Stimulated activated memory B cell treated with anti-CD40 and anti-IgM and Interleukin-4, amounts not matched to agents 10 μg/mL and 1 μg/mL and 100 μg/mL, for 72 hours (primary cell): Measurements from ENCODE around the gene AMDHD2.

Experiments
- ATAC-seq: fragments of 150-1000 bp; cut with Tn5 transposase; 2 replicates; pipeline ENCODE4 v1.10.0; 2021
- H3K27ac Mint-ChIP-seq: one replicate; pipeline ENCODE4 v1.8.0; 2022; ENCODE audit warnings: mild to moderate bottlenecking, mixed read lengths
- H3K27me3 Mint-ChIP-seq: one replicate; pipeline ENCODE4 v1.8.0; 2022; ENCODE audit warnings: mixed read lengths
- H3K36me3 Mint-ChIP-seq: one replicate; pipeline ENCODE4 v1.8.0; 2022; ENCODE audit warnings: mixed read lengths
- H3K4me1 Mint-ChIP-seq: one replicate; pipeline ENCODE4 v1.8.0; 2022; ENCODE audit warnings: mixed read lengths
- H3K4me3 Mint-ChIP-seq: one replicate; pipeline ENCODE4 v1.8.0; 2022; ENCODE audit warnings: mild to moderate bottlenecking, moderate library complexity, mixed read lengths
- H3K9me3 Mint-ChIP-seq: one replicate; pipeline ENCODE4 v1.8.0; 2022; ENCODE audit warnings: mixed read lengths

The AMDHD2 gene, protein sequence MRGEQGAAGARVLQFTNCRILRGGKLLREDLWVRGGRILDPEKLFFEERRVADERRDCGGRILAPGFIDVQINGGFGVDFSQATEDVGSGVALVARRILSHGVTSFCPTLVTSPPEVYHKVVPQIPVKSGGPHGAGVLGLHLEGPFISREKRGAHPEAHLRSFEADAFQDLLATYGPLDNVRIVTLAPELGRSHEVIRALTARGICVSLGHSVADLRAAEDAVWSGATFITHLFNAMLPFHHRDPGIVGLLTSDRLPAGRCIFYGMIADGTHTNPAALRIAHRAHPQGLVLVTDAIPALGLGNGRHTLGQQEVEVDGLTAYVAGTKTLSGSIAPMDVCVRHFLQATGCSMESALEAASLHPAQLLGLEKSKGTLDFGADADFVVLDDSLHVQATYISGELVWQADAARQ

DNA sequence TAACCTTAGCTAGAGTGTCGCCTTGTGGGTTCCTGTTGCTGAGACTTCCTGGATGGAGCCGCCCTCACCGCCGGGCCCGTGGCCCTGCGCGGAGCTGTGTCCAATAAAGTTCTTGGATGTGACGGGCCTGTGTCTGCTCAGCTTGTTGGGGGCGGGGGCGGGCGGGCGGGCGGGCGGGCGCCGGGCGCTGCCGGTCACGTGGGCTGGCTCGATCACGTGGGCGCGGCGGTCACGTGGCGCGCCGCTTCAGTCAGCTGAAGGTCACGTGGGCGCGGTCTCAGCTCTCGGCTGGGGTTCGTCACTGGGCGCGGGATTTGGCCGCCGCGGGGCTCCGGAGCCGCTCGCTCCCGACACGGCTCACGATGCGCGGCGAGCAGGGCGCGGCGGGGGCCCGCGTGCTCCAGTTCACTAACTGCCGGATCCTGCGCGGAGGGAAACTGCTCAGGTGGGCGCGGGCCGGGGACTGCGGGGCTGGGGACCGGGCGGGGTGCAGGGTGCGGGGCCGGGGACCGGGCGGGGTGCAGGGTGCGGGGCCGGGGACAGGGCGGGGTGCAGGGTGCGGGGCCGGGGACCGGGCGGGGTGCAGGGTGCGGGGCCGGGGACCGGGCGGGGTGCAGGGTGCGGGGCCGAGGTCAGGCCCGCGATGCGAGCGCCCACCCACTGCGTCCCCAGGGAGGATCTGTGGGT, at the start of gene AMDHD2:
AMDHD2 (plus strand) TSS at position 275 of the 687 bp plus-strand sequence; CDS start at position 363, 88 bp downstream.
- ATAC-seq: peak; percentile 80
- Mint-ChIP-seq H3K36me3 (peaks cover 49% of the 10 kb centered on the region), H3K4me3 (peak within 1 kb of the TSS; percentile 83), H3K27me3 (no peaks in the 10 kb centered on the region), H3K9me3 (no peaks in the 10 kb centered on the region), H3K27ac (peak within 1 kb of the TSS; percentile 86), H3K4me1 (peaks cover 73% of the 10 kb centered on the region)

DNA sequence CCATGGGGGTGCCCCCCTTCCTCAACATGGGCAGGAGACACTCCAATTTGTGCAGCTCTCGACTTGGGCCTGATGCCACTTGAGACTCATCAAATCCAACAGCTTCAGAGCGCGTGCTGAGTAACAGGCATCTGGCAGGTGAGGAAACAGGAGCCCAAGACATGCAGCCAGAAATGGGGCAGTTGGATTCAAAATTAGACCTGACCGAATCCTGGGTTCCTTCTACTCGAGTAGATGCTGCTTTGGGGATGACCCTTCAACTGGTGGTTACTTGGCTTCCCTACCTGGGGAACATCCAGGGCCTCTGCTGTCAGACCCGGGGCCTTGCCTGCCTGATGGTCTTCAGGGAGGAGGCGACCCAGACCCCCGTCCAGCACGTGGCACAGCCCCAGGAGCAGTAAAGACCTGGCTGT, 49.6 kb upstream of the AMDHD2 start:
- no peak for ATAC-seq
- H3K4me1 Mint-ChIP-seq: peaks cover 42% of the 10 kb centered on the region
- H3K36me3 Mint-ChIP-seq: no peaks in the 10 kb centered on the region
- H3K27me3 Mint-ChIP-seq: peaks cover 44% of the 10 kb centered on the region
- H3K4me3 Mint-ChIP-seq: no peak overlapping the region
- H3K27ac Mint-ChIP-seq: no peak overlapping the region
- H3K9me3 Mint-ChIP-seq: no peaks in the 10 kb centered on the region

DNA sequence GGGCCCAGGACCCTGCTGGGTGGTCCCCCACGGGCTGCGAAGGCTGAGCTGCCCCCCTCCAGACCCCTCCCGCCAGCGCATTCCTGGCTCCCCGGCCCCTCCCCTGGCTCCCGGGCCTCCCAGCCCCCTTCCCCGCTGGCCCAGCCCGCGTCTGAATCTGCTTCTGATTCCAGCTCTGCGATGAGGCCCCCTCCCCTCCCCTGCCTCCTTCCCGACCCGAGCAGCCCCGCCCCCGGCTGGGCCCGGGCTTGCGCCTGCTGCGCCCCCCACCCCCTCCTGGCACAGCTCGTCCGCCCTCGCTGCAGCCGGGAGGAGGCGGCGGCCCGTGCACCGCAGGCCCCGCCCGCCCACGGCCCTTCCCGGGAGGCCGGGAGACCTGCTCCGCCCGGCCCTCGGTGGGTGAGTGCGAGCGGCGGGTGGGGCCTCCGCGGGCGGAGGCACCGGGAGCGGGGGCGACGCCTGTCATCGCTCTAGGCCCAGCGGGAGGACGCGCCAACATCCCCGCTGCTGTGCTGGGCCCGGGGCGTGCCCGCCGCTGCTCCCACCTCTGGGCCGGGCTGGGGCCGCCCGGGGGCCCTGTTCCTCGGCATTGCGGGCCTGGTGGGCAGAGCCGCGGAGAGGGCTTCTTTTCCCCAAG, 49.0 kb upstream of the AMDHD2 start, which contains the start of gene NTN3:
NTN3 (plus strand) TSS at position 282 of the 637 bp plus-strand sequence. CDS start 405 bp downstream, outside the sequence.
- Mint-ChIP-seq H3K27me3 (peaks cover 44% of the 10 kb centered on the region), H3K4me3 (peak within 1 kb of the TSS; percentile 9)

DNA sequence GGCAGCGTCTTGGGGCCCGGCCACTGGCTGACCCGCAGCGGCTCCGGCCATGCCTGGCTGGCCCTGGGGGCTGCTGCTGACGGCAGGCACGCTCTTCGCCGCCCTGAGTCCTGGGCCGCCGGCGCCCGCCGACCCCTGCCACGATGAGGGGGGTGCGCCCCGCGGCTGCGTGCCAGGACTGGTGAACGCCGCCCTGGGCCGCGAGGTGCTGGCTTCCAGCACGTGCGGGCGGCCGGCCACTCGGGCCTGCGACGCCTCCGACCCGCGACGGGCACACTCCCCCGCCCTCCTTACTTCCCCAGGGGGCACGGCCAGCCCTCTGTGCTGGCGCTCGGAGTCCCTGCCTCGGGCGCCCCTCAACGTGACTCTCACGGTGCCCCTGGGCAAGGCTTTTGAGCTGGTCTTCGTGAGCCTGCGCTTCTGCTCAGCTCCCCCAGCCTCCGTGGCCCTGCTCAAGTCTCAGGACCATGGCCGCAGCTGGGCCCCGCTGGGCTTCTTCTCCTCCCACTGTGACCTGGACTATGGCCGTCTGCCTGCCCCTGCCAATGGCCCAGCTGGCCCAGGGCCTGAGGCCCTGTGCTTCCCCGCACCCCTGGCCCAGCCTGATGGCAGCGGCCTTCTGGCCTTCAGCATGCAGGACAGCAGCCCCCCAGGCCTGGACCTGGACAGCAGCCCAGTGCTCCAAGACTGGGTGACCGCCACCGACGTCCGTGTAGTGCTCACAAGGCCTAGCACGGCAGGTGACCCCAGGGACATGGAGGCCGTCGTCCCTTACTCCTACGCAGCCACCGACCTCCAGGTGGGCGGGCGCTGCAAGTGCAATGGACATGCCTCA, 48.3 kb upstream of the AMDHD2 start:
- peak overlapping the region; percentile 9 for H3K4me3 Mint-ChIP-seq
- H3K36me3 Mint-ChIP-seq: no peaks in the 10 kb centered on the region
- peaks cover 44% of the 10 kb centered on the region for H3K27me3 Mint-ChIP-seq
- H3K4me1 Mint-ChIP-seq: peaks cover 51% of the 10 kb centered on the region
- no peak overlapping the region for H3K27ac Mint-ChIP-seq
- no peak for ATAC-seq
- H3K9me3 Mint-ChIP-seq: no peaks in the 10 kb centered on the region

More for the DNA sequence above, 49.0 kb upstream of the AMDHD2 start, which contains the start of gene NTN3:
- Mint-ChIP-seq H3K9me3 (no peaks in the 10 kb centered on the region), H3K27ac (no peak within 1 kb of the TSS), H3K36me3 (no peaks in the 10 kb centered on the region), H3K4me1 (peaks cover 45% of the 10 kb centered on the region)
- ATAC-seq: no peak

DNA sequence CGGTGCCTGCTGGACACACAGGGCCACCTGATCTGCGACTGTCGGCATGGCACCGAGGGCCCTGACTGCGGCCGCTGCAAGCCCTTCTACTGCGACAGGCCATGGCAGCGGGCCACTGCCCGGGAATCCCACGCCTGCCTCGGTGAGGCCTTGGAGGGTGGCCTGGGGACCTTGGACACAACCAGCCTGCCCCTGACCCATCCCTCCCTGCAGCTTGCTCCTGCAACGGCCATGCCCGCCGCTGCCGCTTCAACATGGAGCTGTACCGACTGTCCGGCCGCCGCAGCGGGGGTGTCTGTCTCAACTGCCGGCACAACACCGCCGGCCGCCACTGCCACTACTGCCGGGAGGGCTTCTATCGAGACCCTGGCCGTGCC, 47.7 kb upstream of the AMDHD2 start:
- Mint-ChIP-seq H3K9me3 (no peaks in the 10 kb centered on the region), H3K4me1 (peaks cover 48% of the 10 kb centered on the region), H3K27me3 (peaks cover 44% of the 10 kb centered on the region), H3K4me3 (no peak overlapping the region), H3K36me3 (no peaks in the 10 kb centered on the region), H3K27ac (no peak overlapping the region)
- no peak for ATAC-seq

DNA sequence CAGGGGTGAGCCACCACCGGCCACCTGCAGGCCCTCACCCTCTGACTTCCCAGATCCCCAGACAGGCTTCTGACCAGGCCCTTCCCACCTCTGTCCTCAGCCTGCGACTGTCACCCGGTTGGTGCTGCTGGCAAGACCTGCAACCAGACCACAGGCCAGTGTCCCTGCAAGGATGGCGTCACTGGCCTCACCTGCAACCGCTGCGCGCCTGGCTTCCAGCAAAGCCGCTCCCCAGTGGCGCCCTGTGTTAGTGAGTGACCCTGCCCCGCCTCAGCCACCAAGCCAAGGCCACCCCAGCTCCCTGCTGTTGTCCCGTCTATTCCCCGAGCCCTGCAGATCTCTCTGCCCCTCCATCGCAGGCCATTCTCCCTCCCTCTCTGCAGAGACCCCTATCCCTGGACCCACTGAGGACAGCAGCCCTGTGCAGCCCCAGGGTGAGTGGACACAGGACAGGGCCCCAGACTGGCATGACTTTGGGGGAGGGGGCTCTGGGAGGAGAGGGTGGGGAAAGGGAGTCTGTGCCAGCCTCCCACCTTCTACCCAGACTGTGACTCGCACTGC, 47.2 kb upstream of the AMDHD2 start:
- H3K4me1 Mint-ChIP-seq: peaks cover 52% of the 10 kb centered on the region
- H3K27ac Mint-ChIP-seq: no peak overlapping the region
- H3K36me3 Mint-ChIP-seq: no peaks in the 10 kb centered on the region
- peaks cover 44% of the 10 kb centered on the region for H3K27me3 Mint-ChIP-seq
- H3K4me3 Mint-ChIP-seq: peak overlapping the region; percentile 60
- ATAC-seq: no peak
- H3K9me3 Mint-ChIP-seq: no peaks in the 10 kb centered on the region

DNA sequence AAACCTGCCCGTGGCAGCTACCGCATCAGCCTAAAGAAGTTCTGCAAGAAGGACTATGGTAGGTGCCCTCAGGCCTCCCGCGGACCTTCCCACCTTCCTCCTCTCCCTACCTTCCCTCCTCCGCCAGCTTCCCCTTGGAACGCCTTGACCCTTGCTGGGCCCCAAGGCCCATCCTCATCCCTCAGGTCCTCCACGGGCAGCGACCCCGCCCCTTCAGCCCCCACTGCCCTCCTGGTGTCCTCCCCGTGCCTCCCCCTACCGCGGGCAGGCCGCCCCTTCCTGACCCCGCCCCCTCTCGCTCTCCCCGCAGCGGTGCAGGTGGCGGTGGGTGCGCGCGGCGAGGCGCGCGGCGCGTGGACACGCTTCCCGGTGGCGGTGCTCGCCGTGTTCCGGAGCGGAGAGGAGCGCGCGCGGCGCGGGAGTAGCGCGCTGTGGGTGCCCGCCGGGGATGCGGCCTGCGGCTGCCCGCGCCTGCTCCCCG, 46.7 kb upstream of the AMDHD2 start:
- no peaks in the 10 kb centered on the region for H3K9me3 Mint-ChIP-seq
- H3K4me1 Mint-ChIP-seq: peaks cover 51% of the 10 kb centered on the region
- no peak for ATAC-seq
- H3K36me3 Mint-ChIP-seq: no peaks in the 10 kb centered on the region
- H3K27ac Mint-ChIP-seq: no peak overlapping the region
- H3K27me3 Mint-ChIP-seq: peaks cover 39% of the 10 kb centered on the region
- H3K4me3 Mint-ChIP-seq: peak overlapping the region; percentile 60

DNA sequence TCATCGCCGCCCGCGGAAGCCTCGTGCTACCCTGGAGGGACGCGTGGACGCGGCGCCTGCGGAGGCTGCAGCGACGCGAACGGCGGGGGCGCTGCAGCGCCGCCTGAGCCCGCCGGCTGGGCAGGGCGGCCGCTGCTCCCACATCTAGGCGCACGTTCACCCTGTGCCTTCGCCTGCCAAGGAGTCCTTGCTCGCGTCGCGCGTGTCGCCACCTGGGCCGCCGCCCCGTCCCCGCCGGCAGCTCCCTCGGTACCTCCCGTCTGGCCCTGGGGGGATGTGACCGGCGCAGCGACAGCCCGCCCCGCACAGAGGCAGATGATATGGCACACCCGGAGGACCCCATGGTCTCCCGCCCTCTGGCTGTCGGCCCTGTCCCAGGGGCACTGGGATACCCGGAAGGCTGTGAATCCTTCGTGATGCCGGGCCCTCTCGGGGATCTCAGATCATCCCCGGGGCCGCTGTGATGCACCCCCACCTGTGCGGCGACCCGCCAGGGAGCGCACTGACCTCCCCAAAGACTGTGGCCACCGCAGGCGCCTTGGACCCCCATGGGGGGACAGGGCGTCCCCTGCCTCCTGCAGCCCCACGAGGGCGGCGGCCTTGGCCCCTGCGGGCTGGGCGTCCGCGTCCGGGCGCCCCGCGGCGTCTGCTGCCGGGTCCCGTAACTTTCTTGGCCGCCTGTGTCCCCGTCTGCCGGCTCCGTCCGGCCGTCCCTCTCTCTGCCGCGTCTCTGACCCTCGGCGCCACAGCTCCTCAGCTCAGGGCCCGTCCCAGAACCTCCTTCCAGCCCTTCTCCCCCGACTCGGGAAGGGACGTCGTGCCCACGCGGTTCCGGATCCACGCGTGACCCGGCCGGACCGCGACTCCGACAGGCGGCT, 45.9 kb upstream of the AMDHD2 start:
- peaks cover 43% of the 10 kb centered on the region for H3K4me1 Mint-ChIP-seq
- H3K27me3 Mint-ChIP-seq: peaks cover 35% of the 10 kb centered on the region
- no peaks in the 10 kb centered on the region for H3K36me3 Mint-ChIP-seq
- H3K4me3 Mint-ChIP-seq: peak overlapping the region; percentile 83
- H3K9me3 Mint-ChIP-seq: no peaks in the 10 kb centered on the region
- H3K27ac Mint-ChIP-seq: peak overlapping the region; percentile 71
- ATAC-seq: peak; percentile 71

DNA sequence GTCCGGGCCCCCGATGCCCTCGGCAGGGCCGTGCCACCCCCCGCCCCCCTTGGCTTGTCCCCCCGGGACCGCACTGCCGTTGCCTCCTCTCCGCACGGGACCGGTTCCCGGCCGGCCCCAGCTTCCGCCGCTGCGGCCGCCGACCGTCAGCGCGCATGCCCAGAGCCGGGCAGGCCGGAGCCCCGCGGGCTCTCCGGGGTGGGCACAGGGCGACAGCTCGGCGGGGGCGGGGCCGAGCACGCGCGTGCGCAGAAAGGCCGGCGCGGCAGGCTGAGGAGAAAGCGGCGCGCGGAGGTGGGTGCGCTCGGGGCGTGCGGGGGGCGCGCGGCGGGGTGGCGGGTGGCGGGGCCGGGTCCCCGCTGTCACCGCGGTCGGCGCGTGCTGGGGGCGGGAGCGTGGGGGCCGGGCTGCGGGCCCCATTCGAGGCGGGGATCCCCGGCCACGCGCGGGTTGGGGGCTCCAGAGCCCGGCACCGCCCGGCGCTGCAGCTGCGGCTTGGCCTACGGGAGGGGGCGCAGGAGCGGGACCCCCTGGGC, 45.2 kb upstream of the AMDHD2 start, which contains the start of gene TBC1D24:
TBC1D24 (plus strand) TSS at position 251 of the 536 bp plus-strand sequence. CDS start 21,022 bp downstream, outside the sequence.
- Mint-ChIP-seq H3K4me1 (peaks cover 36% of the 10 kb centered on the region), H3K9me3 (no peaks in the 10 kb centered on the region), H3K27me3 (peaks cover 28% of the 10 kb centered on the region), H3K27ac (peak within 1 kb of the TSS; percentile 71), H3K4me3 (peak within 1 kb of the TSS; percentile 83), H3K36me3 (no peaks in the 10 kb centered on the region)
- ATAC-seq: peak; percentile 86

DNA sequence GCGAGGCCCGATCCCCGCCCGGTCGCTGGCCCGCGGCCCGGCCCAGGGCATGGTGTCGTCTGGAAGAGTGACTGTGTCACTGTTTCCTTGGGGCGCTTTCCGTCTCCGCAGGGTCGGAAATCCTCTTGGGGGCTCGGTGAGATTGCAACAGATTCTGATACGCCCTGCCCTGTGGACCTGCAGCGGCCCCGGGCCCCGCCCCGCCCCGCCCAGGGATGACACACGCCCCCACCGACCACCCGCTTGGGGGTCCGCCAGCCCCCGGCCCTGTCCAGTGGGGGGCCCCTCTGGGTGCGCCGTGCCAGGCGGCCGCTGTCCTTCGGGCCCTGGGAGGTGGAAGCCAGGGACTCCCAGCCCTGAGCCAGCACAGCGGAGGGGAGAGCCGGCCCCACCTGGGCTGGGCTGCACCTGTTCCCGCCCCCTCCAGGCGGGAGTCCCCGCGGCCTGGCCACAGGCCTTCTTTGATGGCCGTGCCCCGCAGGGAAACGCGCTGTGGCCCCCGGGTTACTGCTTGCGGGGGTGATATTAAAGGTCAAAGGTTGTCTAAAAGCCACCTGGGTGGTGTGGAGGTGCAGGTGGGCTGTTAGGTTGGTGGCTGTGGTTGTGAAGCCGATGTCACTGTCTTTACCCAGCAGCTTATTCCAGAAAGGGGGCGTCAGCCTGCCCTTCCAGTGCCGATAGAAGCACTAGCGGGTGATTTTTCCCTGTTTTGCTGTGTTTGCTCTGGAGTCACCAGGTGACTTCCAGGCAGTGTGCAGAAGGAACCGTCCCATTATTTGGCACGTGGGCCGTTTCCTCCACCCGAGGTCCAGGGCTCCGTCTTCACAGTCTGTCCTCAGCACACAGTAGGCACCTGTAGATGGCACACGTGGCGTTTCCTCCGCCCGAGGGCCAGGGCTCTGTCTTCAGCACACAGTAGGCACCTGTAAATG, 44.5 kb upstream of the AMDHD2 start:
- peaks cover 29% of the 10 kb centered on the region for H3K4me1 Mint-ChIP-seq
- no peak overlapping the region for H3K27ac Mint-ChIP-seq
- peak overlapping the region; percentile 60 for H3K4me3 Mint-ChIP-seq
- peak; percentile 57 for ATAC-seq
- peaks cover 21% of the 10 kb centered on the region for H3K27me3 Mint-ChIP-seq
- H3K9me3 Mint-ChIP-seq: no peaks in the 10 kb centered on the region
- no peaks in the 10 kb centered on the region for H3K36me3 Mint-ChIP-seq

DNA sequence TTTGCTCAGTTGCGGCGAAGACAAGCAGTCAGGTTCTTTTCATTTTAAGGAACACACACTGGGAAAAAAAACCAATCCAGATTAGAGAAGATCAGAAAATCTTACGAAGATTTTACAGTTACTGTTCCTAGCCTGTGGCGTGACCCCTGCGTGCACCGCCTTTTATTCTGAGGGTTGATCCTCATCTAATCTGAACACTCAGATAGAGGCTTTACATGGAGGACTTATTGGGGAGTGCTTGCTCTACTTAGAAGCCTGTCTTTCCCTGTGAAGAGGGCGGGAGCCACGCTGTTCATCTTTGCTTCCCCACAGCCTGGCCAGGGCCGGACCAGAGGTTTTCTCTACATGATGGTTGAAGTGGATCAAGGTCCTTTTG, 43.8 kb upstream of the AMDHD2 start:
- no peaks in the 10 kb centered on the region for H3K36me3 Mint-ChIP-seq
- no peaks in the 10 kb centered on the region for H3K9me3 Mint-ChIP-seq
- no peak for ATAC-seq
- H3K27ac Mint-ChIP-seq: no peak overlapping the region
- H3K4me3 Mint-ChIP-seq: peak overlapping the region; percentile 60
- H3K4me1 Mint-ChIP-seq: peaks cover 29% of the 10 kb centered on the region
- H3K27me3 Mint-ChIP-seq: peaks cover 20% of the 10 kb centered on the region

DNA sequence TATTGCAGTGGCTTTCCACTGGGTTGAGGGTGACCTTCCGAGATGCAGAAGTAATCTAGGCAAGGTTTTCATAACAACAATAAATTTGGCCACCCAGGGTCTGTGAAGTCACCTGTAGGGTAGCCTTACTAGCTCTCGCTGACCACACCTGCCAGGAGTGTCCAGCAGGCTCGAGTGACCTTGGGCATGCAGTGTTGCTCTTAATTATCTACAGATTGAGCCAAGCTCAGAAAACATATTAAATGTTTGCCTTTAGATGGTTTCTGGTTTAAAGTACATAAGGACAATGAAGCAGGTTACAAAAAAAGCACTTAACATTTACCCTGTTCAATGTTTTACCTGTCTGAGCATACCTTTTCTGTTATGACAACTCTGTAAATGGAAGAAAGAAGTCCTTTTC, 43.4 kb upstream of the AMDHD2 start:
- Mint-ChIP-seq H3K27me3 (peaks cover 20% of the 10 kb centered on the region), H3K36me3 (no peaks in the 10 kb centered on the region), H3K4me3 (no peak overlapping the region), H3K27ac (no peak overlapping the region), H3K4me1 (peaks cover 29% of the 10 kb centered on the region), H3K9me3 (no peaks in the 10 kb centered on the region)
- no peak for ATAC-seq
